HG02610 (cell line): ENCODE measurements around the gene MYBPC3.
A peak's percentile ranks its signal among the peaks of the same experiment; 100 is the strongest.

Experiments used
- ATAC-seq: cut with Tn5 transposase; IDR thresholded peaks from one replicate; pipeline ENCODE4 v1.9.1; 2021; ENCODE audit warnings: mild to moderate bottlenecking, moderate library complexity; ENCODE audit not compliant: unreplicated experiment

The MYBPC3 gene

GRCh38 chr11:47352556-47352955, at the start of gene MYBPC3:
TSS of gene MYBPC3 (minus strand) at chr11:47352702. CDS start at chr11:47352647, 55 bp downstream.
- ATAC-seq, result no peak

DNA sequence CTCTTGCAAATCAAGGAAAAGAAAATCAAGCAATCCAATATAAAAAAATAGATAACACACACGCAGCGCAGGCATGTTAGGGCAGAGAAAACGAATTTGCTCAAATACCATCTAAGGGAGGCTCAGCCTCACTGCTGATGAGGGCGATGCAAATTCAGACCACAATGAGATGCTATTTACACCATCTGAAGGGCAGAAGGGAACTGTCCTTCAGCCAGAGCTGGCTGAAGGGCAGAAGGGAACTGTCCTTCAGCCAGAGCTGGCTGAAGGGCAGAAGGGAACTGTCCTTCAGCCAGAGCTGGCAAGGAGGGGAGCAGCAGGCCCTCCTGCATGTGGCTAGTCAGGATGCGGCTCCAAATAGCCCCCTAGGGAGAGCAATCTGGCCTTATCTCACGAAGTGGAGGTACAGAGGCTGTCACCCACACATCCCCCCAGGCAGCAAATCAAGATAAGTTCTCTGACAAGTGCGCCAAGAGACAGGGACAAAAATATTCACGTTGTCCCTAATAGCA, 48.3 kb upstream of the MYBPC3 start:
- peak; percentile 69 for ATAC-seq

DNA sequence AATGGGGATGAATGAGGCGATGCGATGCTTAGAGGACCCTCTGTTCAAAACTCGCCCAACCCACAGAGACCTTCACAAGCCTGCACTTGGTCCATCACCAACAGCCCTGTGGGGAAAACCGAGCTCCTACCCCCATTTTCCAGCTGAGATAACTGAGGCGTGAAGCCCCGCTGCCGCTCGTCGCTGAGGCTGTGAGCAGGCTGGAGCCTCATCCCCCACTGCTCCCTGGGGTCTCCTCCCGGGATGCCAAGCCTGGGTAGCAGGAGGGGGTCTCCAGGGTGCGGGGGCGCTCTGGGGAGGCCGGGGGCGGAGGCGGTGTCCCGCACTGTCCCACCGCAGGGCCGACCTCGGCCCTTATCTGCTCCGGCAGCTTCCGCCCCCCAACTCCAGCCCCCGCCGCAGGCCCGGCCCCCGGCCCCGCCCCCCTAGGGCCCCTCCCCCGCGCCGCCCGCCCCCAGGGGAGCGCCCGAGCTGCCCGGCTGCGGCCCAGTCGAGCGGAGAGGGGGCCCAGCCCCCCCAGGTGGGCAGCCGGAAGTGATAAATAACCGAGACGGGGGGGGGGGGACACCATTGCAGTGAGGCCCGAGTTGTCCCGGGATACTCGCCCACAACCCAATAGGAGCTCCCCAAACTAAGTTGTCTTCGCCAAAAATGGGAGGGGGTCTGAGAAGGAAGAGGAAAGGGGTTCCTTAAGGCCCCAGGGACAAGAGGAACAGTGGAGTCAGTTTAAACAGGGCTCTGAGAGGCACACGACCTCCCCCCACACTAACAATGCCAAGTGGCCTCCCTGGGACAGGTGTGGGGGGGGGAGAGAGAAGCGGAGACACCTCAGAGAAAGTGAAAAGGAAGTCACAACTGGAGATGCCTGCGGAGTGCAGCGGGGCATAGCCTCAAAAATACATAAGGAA, 47.6 kb upstream of the MYBPC3 start:
- peak; percentile 43 for ATAC-seq

GRCh38 chr11:47398551-47398950, 46.0 kb upstream of the MYBPC3 start:
- no peak for ATAC-seq

- no peak for ATAC-seq
Measured at GRCh38 chr11:47398011-47398410, 45.5 kb upstream of the MYBPC3 start.

DNA sequence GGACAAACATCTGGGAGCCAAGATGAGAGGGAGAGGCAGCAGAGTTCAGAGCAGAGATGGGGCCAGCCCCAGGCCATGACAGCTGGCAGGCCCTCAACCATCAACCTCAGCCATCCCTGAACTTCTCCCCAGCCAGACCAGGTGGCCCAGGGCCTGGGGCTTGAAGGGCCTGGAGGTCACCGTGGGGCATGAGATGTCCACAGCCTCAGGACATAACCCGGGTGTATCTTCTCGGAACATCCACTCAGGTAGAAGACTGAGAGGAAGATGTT, 43.5 kb upstream of the MYBPC3 start:
- no peak for ATAC-seq

DNA sequence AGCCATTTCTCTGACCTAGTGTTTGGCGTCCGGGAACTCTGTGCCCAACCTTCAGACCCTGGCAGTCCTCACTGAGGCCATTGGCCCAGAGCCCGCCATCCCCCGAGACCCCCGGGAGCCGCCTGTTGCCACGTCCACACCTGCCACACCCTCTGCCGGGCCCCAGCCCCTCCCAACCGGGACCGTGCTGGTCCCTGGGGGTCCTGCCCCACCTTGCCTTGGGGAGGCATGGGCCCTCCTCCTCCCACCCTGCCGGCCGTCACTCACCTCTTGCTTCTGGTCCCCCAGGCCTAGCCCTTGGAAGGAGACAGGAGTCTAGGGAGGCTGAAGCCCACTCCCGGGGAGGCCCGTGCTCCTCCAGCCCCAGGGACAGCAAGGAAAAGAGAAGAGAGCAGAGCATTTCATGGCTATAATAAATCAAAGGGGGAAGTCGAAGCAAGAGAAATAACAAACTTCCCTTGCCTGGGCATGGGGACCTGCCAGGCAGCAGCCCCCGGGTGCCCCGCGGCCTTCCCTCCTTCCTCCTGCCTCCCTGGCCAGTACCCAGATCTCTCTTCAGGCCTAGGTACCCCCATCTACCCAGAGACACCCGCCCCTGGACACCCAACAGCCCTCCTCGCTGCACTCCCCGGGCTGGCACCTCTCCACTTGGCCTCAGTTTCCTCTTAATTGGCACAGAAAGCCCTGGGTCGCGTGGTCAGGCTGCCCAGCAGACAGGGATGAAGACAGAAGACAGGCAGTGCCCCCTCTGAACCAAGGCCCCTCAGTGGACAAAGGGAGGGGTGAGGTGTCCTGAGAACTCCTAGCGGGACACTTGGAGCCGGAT, 42.9 kb upstream of the MYBPC3 start:
- ATAC-seq, result peak; percentile 9

DNA sequence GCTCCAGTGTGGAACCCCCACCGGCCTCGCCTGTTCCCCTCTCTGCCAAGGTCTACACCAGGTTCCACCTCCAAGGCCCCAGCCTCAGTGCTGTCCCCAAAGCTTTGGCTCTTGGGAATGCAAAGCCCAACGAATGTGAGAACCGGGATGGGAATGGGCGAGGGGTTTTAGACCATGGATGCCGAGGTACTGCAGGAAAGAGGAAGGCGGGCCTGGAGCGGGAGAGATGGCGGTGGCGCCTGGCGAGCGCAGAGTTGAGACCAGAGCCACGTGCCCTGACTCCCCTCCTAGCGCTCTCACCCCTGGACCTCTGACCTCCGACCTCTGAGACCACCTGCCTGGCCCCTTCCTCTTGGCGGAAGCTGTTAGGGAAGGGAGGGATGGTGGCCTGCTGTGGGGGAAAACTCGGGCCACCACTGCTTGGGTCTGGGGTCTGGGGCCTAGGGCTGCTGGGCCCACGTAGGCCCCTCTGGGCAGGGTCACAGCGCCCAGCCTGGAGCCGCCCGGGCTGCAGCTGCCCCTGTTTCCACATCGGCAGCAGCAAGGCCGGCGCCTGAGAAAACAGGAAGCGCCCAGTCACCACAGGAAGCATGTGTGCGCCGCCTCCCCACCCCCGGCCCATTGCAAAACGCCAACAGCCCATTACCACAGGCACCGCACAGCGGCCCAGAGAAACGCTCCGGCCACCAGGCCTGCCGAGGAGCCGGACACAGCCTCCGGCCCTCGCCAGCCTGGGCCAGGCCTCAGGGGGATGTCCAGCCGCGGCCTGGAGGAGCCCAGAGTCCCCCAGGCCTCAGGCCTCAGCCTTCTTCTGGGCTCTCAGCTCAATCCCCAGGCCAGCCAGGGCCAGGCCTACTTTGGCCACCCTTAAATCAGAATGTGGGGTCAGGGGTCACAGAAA, 42.1 kb upstream of the MYBPC3 start:
- peak; percentile 36 for ATAC-seq

DNA sequence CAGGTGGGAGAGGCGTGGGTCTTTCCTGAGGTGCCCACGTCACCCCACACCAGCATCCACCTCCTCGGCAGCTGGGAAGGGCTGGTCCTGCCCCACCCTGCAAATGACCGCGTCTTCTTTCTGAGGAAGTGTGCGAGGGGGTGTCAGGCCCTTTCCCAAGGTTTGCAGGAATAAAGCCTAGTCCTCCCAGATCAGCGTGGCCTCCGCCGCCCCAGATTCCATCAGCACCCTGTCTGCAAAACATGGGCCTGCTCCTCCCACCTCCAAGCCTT, 41.5 kb upstream of the MYBPC3 start:
- no peak for ATAC-seq

DNA sequence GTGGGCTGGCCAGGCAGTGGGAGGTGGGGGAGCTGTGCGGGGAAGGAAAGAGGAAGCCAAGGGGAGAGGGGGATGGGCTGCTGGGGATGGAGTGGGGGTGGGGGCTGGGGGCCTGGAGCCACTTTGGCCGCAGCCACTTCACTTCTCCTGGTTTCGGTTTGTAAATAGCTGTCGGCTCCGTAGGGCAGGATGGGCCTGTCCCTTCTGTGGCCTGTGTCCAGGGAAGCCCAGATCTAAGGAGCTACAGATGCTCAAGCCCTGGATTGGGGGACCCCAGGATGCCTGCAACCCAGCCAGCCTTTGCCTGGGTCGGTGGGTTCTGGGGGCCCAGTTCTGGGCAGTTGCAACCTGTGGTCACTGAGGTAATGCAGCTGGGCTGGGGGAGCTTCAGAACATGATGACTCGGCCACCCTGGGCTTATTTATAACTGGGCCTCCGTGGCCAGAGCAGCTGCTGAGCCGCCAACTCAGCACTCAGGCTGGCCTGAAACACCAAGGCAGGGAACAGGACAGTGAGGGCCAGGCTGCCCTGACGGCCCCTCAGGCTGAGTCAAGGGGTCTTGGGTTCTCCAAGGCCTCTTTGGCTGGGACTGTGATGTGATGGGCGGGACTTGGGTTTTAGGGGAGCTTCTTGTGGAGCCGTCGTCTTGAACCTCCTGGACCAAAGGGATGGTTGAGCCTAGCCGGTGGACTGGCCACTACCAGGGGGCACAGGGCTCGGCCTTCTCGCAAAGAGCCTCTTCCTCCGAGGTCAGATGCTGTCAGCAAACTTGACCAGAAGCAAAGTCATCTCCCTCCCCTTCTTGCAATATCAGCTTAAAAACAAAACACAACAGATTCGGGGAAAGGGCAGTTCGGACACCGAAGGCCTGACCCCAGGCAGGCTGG, 40.9 kb upstream of the MYBPC3 start:
- no peak for ATAC-seq

GRCh38 chr11:47392546-47393162, 40.2 kb upstream of the MYBPC3 start:
- ATAC-seq, result no peak

GRCh38 chr11:47391711-47392432, 39.4 kb upstream of the MYBPC3 start:
- ATAC-seq, result no peak

- ATAC-seq, result no peak
Measured at GRCh38 chr11:47391077-47391583, 38.6 kb upstream of the MYBPC3 start.

DNA sequence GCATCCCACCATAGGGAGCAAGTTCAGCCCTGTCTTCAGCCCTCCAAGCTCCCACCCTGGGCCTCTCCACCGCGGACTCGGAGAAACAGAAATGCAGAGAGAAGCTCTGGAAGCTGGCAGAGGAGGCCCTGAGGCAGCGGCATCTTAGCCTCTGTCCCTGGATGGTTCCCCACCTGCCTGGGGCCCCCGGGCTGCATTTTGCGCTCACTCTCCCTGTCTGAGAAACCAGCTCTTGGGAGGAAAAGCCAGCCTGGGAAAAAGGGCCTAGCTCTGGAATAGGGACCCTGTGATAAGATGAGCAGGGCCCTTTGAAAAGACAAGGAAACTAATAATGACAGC, 37.9 kb upstream of the MYBPC3 start:
- no peak for ATAC-seq

- ATAC-seq, result no peak
Measured at GRCh38 chr11:47389577-47390421, 37.3 kb upstream of the MYBPC3 start.

GRCh38 chr11:47388697-47389576, 36.4 kb upstream of the MYBPC3 start:
- no peak for ATAC-seq
